Adrenal gland (tissue), 12 donors: ENCODE measurements around the gene CABP1. TPM values are rescaled to one million over a fixed set of nuclear protein-coding genes. Genes with fewer than 3 reads are reported as not detected.

Source experiments
- DNase-seq, 7 donors: peaks; one replicate each; pipeline ENCODE4 v3.0.0-alpha.2; 2019 to 2020
- H3K27ac ChIP-seq, 5 donors: fragments of 200-600 bp; sonication (generic) in 4 of 5; 1 replicate in 3 of 5; 2 replicates in 2 of 5; pipeline versions ENCODE4 v1.5.1 to v1.8.0; 2016 to 2020; ENCODE audit warnings: mild to moderate bottlenecking in 1 of 5
- H3K27me3 ChIP-seq: fragments of 200-600 bp; 2 replicates; pipeline ENCODE4 v1.8.0; 2021
- H3K36me3 ChIP-seq, 2 donors: fragments of 200-600 bp; replicated peaks in 1 of 2; 1 replicate in 1 of 2; 2 replicates in 1 of 2; pipeline versions ENCODE4 v1.5.1 to v1.8.0; 2018 to 2022
- H3K4me1 ChIP-seq, 2 donors: fragments of 200-600 bp; replicated peaks in 1 of 2; 1 replicate in 1 of 2; 2 replicates in 1 of 2; pipeline versions ENCODE4 v1.5.1 to v1.8.0; 2018 to 2021
- H3K4me3 ChIP-seq, 4 donors: fragments of 200-600 bp; sonication (generic) in 3 of 4; one replicate each; pipeline ENCODE4 v1.5.1; 2016 to 2018
- H3K9me3 ChIP-seq, 3 donors: fragments of 200-600 bp; sonication (generic) in 1 of 3; replicated peaks in 1 of 3; 1 replicate in 2 of 3; 2 replicates in 1 of 3; pipeline versions ENCODE4 v1.5.1 to v1.8.0; 2016 to 2021
- CTCF ChIP-seq, 6 experiments: fragments of 450-650 bp in 4 of 6; fragments of 200-600 bp in 2 of 6; sonication (generic) in 1 of 6; IDR thresholded peaks; 1 replicate in 5 of 6; 2 replicates in 1 of 6; pipeline versions ENCODE4 v1.5.1 to v1.8.0; 2016 to 2021; ENCODE audit warnings: antibody characterized with exemption in 6 of 6, mild to moderate bottlenecking in 2 of 6, moderate library complexity in 1 of 6
- POLR2A ChIP-seq, 2 donors: fragments of 450-650 bp; IDR thresholded peaks; one replicate each; pipeline ENCODE4 v1.6.1; 2017; ENCODE audit warnings: antibody characterized with exemption in 2 of 2, mild to moderate bottlenecking in 2 of 2, moderate library complexity in 1 of 2
- WGBS, 4 donors: extraction: QIAGEN DNeasy Blood & Tissue Kit in 2 of 4; methylation state at CpG; one replicate each; pipeline versions ENCODE4 v1.1.5 to v1.1.7; 2013 to 2017; 5-methylcytosine and 5-hydroxymethylcytosine counted together
- intact Hi-C, 2 donors: fragments of 100-400 bp; cut with DNase I; formaldehyde crosslinking; loops; one replicate each; pipeline versions ENCODE4 v1.14.1 to v1.15.0; 2022 to 2023
- polyA plus RNA-seq, 3 donors: library from polyadenylated mRNA; stranded (reverse); fragments of 200-250 nt in 2 of 3; fragments of 350-450 nt in 1 of 3; fragmentation: Illumina TruSeq in 1 of 3; extraction: RNeasy Lipid Tissue Mini Kit (QIAGEN cat#74804) in 1 of 3; gene quantifications; one replicate each; pipeline ENCODE4 v1.2.3, GENCODE V29; 2013 to 2014
- total RNA-seq, 9 donors: library from RNA; depleted of rRNA in 4 of 9; stranded (reverse); fragments of >200 nt in 4 of 9; fragments of 120-200 nt in 1 of 9; fragmentation: NEBNext Ultra II Directional in 1 of 9; extraction: Animal tissue kit (Norgen Biotek cat#: 25700) in 1 of 9; gene quantifications; one replicate each; pipeline versions ENCODE4 v1.1.0 to v1.2.4, GENCODE V29; 2013 to 2023
- donor health status: healthy with polysubstance abuse.
- donor health status: Bipolar disorder and iron deficiency.
- donor health status: DM: yes; HTN: yes; CAD: no.
- donor health status: DM: no; HTN: no; CAD: no.
- donor health status: DM: no; HTN: no; CAD: no.
- donor health status: DM: yes; HTN: yes; CAD: no.

Gene CABP1
- total and polyA plus RNA-seq, 12 donors: 0.42 to 5.1 (median 2.3) TPM; not detected in 1

GRCh38 chr12:120642826-120643225 lies 2.4 kb downstream of the CABP1 start:
- TF ChIP-seq CTCF (IDR thresholded peaks at IDR 0.05) (no peak), POLR2A (IDR thresholded peaks at IDR 0.05) (no peak)
- intact Hi-C loops: loop anchor here (10.0 kb wide), 1 partner anchor 332 kb away; the partner anchor contains the start of gene HNF1A (in 2 of the 2)
- Histone ChIP-seq H3K4me1 (peaks cover 8 to 13% of the 10 kb centered on the region in 2 donors), H3K36me3 (no peaks in the 10 kb centered on the region), H3K27me3 (peaks cover 11% of the 10 kb centered on the region), H3K27ac (no peak overlapping the region), H3K4me3 (no peak overlapping the region), H3K9me3 (no peaks in the 10 kb centered on the region)
- 59 to 76% (median 65%) methylated on average over 4 of the region's 4 CpGs for WGBS, 4 donors
- DNase-seq: no peak

- intact Hi-C loops: loop anchor here (10.0 kb wide), 1 partner anchor 331 kb away; the partner anchor contains the start of gene HNF1A (in 2 of the 2)
- Histone ChIP-seq H3K4me3 (no peak overlapping the region), H3K27ac (no peak overlapping the region), H3K4me1 (peaks cover 8 to 13% of the 10 kb centered on the region in 2 donors), H3K9me3 (no peaks in the 10 kb centered on the region), H3K27me3 (peaks cover 11% of the 10 kb centered on the region), H3K36me3 (no peaks in the 10 kb centered on the region)
- no peak for DNase-seq
- 78 to 83% (median 79%) methylated on average over 4 of the region's 4 CpGs for WGBS, 4 donors
- TF ChIP-seq CTCF (IDR thresholded peaks at IDR 0.05) (no peak), POLR2A (IDR thresholded peaks at IDR 0.05) (no peak)
These were observed 3.1 kb downstream of the CABP1 start for GRCh38 chr12:120643574-120643973.

GRCh38 chr12:120646044-120646443 lies 5.6 kb downstream of the CABP1 start:
- no peak for TF ChIP-seq POLR2A (IDR thresholded peaks at IDR 0.05)
- TF ChIP-seq CTCF (IDR thresholded peaks at IDR 0.05): no peak
- WGBS, 4 donors: 51 to 61% (median 54%) methylated on average over 5 to 6 of the region's 6 CpGs
- Histone ChIP-seq H3K4me1 (peaks cover 11 to 14% of the 10 kb centered on the region in 2 donors), H3K9me3 (no peaks in the 10 kb centered on the region), H3K36me3 (no peaks in the 10 kb centered on the region), H3K27me3 (peaks cover 11% of the 10 kb centered on the region), H3K27ac (no peak overlapping the region), H3K4me3 (no peak overlapping the region)
- intact Hi-C loops: loop anchor here (5.0 to 10.0 kb wide), 3 partner anchors 59 to 329 kb away; partner anchors contain the start of genes HNF1A (in 2 of the 2) and UNC119B (in 2 of the 2)
- no peak for DNase-seq

GRCh38 chr12:120647375-120647755 lies 6.9 kb downstream of the CABP1 start:
- no peak overlapping the region for H3K27ac ChIP-seq
- H3K9me3 ChIP-seq: no peaks in the 10 kb centered on the region
- DNase-seq: no peak
- TF ChIP-seq CTCF (IDR thresholded peaks at IDR 0.05) (no peak), POLR2A (IDR thresholded peaks at IDR 0.05) (no peak)
- intact Hi-C loops: loop anchor here (5.0 to 10.0 kb wide), 3 partner anchors 60 to 327 kb away; partner anchors contain the start of genes HNF1A (in 2 of the 2) and UNC119B (in 2 of the 2)
- peaks cover 6% of the 10 kb centered on the region for H3K27me3 ChIP-seq
- H3K36me3 ChIP-seq: no peaks in the 10 kb centered on the region
- peaks cover 4 to 8% of the 10 kb centered on the region in 2 donors for H3K4me1 ChIP-seq
- H3K4me3 ChIP-seq: no peak overlapping the region
- 58 to 79% (median 73%) methylated on average over 13 of the region's 13 CpGs for WGBS, 4 donors
